Ovary (tissue), 9 donors: ENCODE measurements around the gene HEXIM2. TPM values are rescaled to one million over a fixed set of nuclear protein-coding genes. Genes with fewer than 3 reads are reported as not detected.

Source experiments
- DNase-seq, 5 donors: peaks; one replicate each; pipeline ENCODE4 v3.0.0-alpha.2; 2019 to 2020
- H3K27ac ChIP-seq, 2 donors: fragments of 200-600 bp; one replicate each; pipeline versions ENCODE4 v1.5.1 to v1.8.0; 2019 to 2022
- H3K27me3 ChIP-seq: fragments of 200-600 bp; one replicate; pipeline ENCODE4 v1.8.0; 2022
- H3K36me3 ChIP-seq: fragments of 200-600 bp; sonication (generic); one replicate; pipeline ENCODE4 v1.5.1; 2019
- H3K4me1 ChIP-seq: one replicate; pipeline ENCODE4 v1.8.1; 2013; ENCODE audit warnings: mild to moderate bottlenecking, moderate library complexity; ENCODE audit not compliant: insufficient read depth
- H3K4me3 ChIP-seq: fragments of 200-600 bp; sonication (generic); one replicate; pipeline ENCODE4 v1.5.1; 2017
- H3K9me3 ChIP-seq, 2 donors: fragments of 200-600 bp in 1 of 2; sonication (generic) in 1 of 2; one replicate each; pipeline versions ENCODE4 v1.5.1 to v1.8.1; 2013 to 2019; ENCODE audit warnings: mild to moderate bottlenecking in 1 of 2, moderate library complexity in 1 of 2
- EP300 ChIP-seq: sonication (generic); formaldehyde crosslinking; IDR thresholded peaks from one replicate; pipeline ENCODE4 v1.6.1; 2017; ENCODE audit warnings: antibody characterized with exemption
- POLR2A ChIP-seq: fragments of 450-650 bp; IDR thresholded peaks from one replicate; pipeline ENCODE4 v1.6.1; 2017; ENCODE audit warnings: antibody characterized with exemption, mild to moderate bottlenecking, moderate library complexity
- WGBS, 3 donors: extraction: QIAGEN DNeasy Blood & Tissue Kit in 1 of 3; methylation state at CpG; one replicate each; pipeline versions ENCODE4 v1.1.5 to v1.1.7; 2013 to 2017; 5-methylcytosine and 5-hydroxymethylcytosine counted together
- intact Hi-C, 4 donors: fragments of 100-400 bp; cut with DNase I; formaldehyde crosslinking; loops; one replicate each; pipeline versions ENCODE4 v1.11.0 to v1.15.1; 2022 to 2023
- polyA plus RNA-seq, 2 donors: library from polyadenylated mRNA; stranded (reverse); fragments of 200-250 nt in 1 of 2; fragments of 350-450 nt in 1 of 2; fragmentation: Illumina TruSeq in 1 of 2; extraction: RNeasy Lipid Tissue Mini Kit (QIAGEN cat#74804) in 1 of 2; gene quantifications; one replicate each; pipeline ENCODE4 v1.2.3, GENCODE V29; 2013 to 2014
- total RNA-seq, 7 donors: library from RNA; depleted of rRNA in 2 of 7; stranded (reverse); fragments of >200 nt in 2 of 7; fragmentation: NEBNext Ultra II Directional in 3 of 7; extraction: Animal tissue kit (Norgen Biotek cat#: 25700) in 3 of 7; gene quantifications; one replicate each; pipeline versions ENCODE4 v1.1.0 to v1.2.4, GENCODE V29; 2016 to 2023
- TF ChIP-seq, protein P1 (sequence below), 3 donors: fragments of 450-650 bp in 2 of 3; fragments of 200-600 bp in 1 of 3; IDR thresholded peaks; one replicate each; pipeline versions ENCODE4 v1.5.1 to v1.8.0; 2016 to 2022; ENCODE audit warnings: antibody characterized with exemption in 3 of 3, mild to moderate bottlenecking in 1 of 3
- donor health status: DM: no; HTN: no; CAD: no; lungs with moderate emphysema.
- donor health status: DM: no; HTN: no; CAD: no.
- donor health status: Bipolar disorder and iron deficiency.
- donor health status: DM: yes; HTN: yes; CAD: no.
- donor health status: DM: no; HTN: no; CAD: no.
- donor health status: DM: yes; HTN: yes; CAD: no.

HEXIM2 gene
- total and polyA plus RNA-seq, 9 donors, result 1.7 to 9.1 (median 5.5) TPM

DNA sequence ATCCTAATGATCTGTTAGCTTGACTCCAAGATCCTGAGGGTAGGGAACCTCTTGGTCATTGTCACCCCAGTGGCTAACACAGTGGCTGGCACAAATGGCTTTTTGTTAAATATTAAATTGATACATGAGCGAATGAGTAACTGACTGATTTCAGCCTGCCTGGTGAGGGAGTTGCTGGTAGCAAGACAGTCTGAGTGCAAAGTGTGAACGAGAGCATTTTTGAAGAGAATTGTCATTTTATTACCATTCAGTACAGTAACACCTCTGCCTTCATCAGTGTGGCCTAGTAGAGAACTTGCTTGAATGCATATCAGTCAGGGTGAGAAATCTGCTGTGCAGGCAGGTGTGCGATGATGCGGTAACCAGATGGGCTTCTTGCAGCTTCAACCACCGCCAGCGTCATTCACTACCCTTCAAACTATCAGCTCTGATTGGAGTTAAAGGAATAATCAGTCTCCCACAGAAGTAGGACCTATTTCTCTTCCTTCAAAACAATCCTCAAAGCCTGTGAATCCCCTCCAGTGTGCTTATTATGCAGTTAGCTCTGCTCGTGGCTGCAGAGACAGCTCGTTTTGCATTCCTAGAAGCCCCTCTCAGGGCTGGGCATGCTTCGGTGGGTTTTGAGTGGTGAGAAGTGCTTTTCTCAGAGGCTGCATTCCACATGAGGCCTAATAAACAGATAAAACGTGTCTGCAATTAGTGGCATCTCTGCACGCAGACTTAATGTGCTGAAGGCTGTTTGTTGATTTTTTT lies 29.0 kb downstream of the HEXIM2 start:
- intact Hi-C loops, result no loop called here
- DNase-seq, result no peak
- no peaks in the 10 kb centered on the region for H3K4me1 ChIP-seq
- no peak overlapping the region for H3K27ac ChIP-seq
- no peak overlapping the region for H3K4me3 ChIP-seq
- no peaks in the 10 kb centered on the region for H3K9me3 ChIP-seq
- 70 to 81% (median 75%) methylated on average over 11 of the region's 11 CpGs for WGBS, 3 donors
- TF ChIP-seq, protein P1, sequence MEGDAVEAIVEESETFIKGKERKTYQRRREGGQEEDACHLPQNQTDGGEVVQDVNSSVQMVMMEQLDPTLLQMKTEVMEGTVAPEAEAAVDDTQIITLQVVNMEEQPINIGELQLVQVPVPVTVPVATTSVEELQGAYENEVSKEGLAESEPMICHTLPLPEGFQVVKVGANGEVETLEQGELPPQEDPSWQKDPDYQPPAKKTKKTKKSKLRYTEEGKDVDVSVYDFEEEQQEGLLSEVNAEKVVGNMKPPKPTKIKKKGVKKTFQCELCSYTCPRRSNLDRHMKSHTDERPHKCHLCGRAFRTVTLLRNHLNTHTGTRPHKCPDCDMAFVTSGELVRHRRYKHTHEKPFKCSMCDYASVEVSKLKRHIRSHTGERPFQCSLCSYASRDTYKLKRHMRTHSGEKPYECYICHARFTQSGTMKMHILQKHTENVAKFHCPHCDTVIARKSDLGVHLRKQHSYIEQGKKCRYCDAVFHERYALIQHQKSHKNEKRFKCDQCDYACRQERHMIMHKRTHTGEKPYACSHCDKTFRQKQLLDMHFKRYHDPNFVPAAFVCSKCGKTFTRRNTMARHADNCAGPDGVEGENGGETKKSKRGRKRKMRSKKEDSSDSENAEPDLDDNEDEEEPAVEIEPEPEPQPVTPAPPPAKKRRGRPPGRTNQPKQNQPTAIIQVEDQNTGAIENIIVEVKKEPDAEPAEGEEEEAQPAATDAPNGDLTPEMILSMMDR (IDR thresholded peaks at IDR 0.05), result no peak
- no peak for TF ChIP-seq POLR2A
- TF ChIP-seq EP300, result no peak
- H3K27me3 ChIP-seq, result no peaks in the 10 kb centered on the region
- no peaks in the 10 kb centered on the region for H3K36me3 ChIP-seq

DNA sequence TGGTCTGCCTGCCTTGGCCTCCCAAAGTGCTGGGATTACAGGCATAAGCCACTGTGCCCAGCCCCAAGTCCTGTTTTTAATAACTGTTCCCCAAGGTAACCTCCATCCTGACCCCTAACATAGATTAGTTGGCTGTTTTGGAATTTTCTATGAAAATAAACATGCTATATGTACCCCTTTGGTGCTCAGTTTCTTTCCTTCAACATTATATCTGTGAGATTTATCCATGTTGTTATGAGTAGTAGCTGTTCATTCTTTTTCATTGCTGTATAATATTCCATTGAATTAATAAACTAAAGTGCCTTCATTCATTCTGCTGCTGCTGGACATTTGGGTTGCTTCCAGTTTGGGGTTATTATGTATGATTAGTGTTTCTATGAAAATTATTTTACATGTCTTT lies 33.7 kb downstream of the HEXIM2 start:
- Histone ChIP-seq H3K9me3 (no peaks in the 10 kb centered on the region), H3K27ac (no peak overlapping the region), H3K4me1 (peaks cover 4% of the 10 kb centered on the region), H3K27me3 (no peaks in the 10 kb centered on the region), H3K4me3 (no peak overlapping the region), H3K36me3 (no peaks in the 10 kb centered on the region)
- intact Hi-C loops, result loop anchor here in 2 of 4 donors (5.0 kb wide), 2 partner anchors 58 to 273 kb away; partner anchors contain the start of gene ACBD4 (in 1 of the 2)
- TF ChIP-seq EP300 (no peak), POLR2A (no peak)
- TF ChIP-seq, protein P1 (IDR thresholded peaks at IDR 0.05), result no peak
- no peak for DNase-seq

DNA sequence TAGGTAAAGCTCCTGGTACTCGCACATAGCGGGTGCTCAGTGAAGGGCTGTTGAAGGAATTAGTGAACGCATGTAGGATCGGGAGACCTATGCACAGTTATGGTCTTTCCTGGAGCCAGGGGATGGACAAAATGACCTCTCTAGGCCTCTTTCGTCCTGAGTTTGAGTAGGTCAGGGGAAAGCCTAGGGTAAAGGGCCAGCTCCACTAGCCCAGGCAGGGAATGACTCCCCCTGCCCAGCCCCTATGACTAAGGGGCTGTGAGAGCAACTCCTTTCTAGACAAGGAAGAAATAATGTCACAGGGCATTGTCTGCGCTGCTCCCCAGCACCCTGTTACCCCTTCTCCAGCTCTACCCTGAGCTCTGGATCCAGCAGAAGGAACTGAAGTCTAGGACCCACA lies 35.4 kb downstream of the HEXIM2 start:
- Histone ChIP-seq H3K9me3 (no peaks in the 10 kb centered on the region), H3K4me3 (no peak overlapping the region), H3K36me3 (no peaks in the 10 kb centered on the region), H3K27me3 (no peaks in the 10 kb centered on the region), H3K27ac (no peak overlapping the region), H3K4me1 (peaks cover 4% of the 10 kb centered on the region)
- no peak for DNase-seq
- intact Hi-C loops, result loop anchor here in 3 of 4 donors (1.0 to 5.0 kb wide), 3 partner anchors 60 to 275 kb away; partner anchors contain the start of gene ACBD4 (in 3 of the 3)
- WGBS, 3 donors, result 72 to 82% (median 80%) methylated on average over 6 of the region's 6 CpGs
- TF ChIP-seq EP300 (no peak), POLR2A (no peak)
- TF ChIP-seq, protein P1 (IDR thresholded peaks at IDR 0.05), result no peak

DNA sequence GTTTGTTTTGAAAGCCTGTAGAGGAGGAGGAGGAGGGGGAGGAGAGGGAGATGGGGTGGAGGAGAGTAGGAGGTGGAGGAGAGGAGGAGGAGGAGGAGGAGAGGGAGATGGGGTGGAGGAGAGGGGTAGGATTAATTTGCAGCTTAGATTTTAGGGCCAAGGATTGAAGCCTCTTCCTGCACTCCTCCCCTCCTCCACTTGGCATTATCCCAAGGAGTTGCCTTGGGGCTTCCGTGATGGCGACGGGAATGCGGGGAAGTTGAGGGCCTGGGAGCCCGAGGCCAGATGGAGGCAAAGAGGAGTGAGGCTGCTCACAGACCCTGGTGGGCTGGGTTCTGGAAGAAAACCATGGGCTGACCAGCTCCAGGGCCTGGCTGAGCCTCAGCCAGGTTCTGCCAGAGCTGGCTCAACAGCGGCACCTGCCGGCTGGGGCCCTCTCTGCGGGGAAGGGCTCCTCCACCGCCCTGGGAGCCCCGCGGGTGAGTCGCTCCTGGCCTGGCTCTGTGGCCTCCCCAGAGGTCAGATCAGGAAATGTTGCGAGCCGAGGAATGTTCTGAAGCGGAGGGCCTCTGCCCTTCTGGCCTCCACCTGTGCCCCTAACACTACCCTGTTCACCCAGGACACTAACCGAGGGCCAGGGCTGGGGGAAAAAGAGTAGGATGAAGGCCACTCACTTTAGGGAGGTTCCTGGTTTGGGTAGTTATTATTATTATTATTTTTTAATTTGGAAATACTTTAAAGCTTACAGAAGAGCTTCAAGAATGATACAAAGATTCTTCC lies 36.1 kb downstream of the HEXIM2 start:
- Histone ChIP-seq H3K27ac (no peak overlapping the region), H3K4me1 (peaks cover 4% of the 10 kb centered on the region), H3K9me3 (no peaks in the 10 kb centered on the region), H3K36me3 (no peaks in the 10 kb centered on the region), H3K4me3 (no peak overlapping the region), H3K27me3 (no peaks in the 10 kb centered on the region)
- intact Hi-C loops, result loop anchor here (1.0 to 5.0 kb wide), 4 partner anchors 60 to 275 kb away; partner anchors contain the start of gene ACBD4 (in 3 of the 4)
- peak; percentile 85 to 93 (median 91) for DNase-seq
- TF ChIP-seq, protein P1 (IDR thresholded peaks at IDR 0.05), result peak; percentile 94 to 98 (median 96)
- TF ChIP-seq EP300 (no peak), POLR2A (no peak)
- WGBS, 3 donors, result 2 to 3% (median 2%) methylated on average over 16 of the region's 16 CpGs
